Body of pancreas (tissue), 4 donors: ENCODE results near the gene STRADA.

Source experiments
- CTCF ChIP-seq, 7 experiments: fragments of 450-650 bp in 4 of 7; fragments of 200-600 bp in 3 of 7; sonication (generic) in 3 of 7; IDR thresholded peaks; one replicate each; pipeline ENCODE4 v1.5.1; 2016 to 2019; ENCODE audit warnings: antibody characterized with exemption in 7 of 7
- POLR2A ChIP-seq, 3 donors: fragments of 450-650 bp; IDR thresholded peaks; one replicate each; pipeline ENCODE4 v1.6.1; 2016; ENCODE audit warnings: antibody characterized with exemption in 3 of 3, mild to moderate bottlenecking in 2 of 3

GRCh38 chr17:63786117-63786516, 44.5 kb upstream of the STRADA start:
- TF ChIP-seq CTCF (IDR thresholded peaks at IDR 0.05) (no peak), POLR2A (IDR thresholded peaks at IDR 0.05) (no peak)
